GM23338 (cell line): Measurements from ENCODE around the gene GPD2.

ENCODE experiments used
- CTCF ChIP-seq, 2 experiments: fragments of 200-600 bp in 1 of 2; sonication (generic) in 1 of 2; conservative IDR thresholded peaks; 2 replicates each; pipeline versions ENCODE4 v1.5.1 to v1.6.1; 2016 to 2017; ENCODE audit warnings: antibody characterized with exemption in 2 of 2, low read depth in 2 of 2, mild to moderate bottlenecking in 2 of 2, moderate library complexity in 1 of 2
- ETS1 ChIP-seq: IDR thresholded peaks from 2 replicates; pipeline ENCODE4 v1.6.1; 2016; ENCODE audit warnings: antibody characterized with exemption
- EZH2 ChIP-seq: fragments of 200-600 bp; sonication (generic); IDR thresholded peaks from one replicate; pipeline ENCODE4 v1.8.0; 2017; ENCODE audit warnings: antibody characterized with exemption, mild to moderate bottlenecking, low read depth; ENCODE audit not compliant: unreplicated experiment
- EZH2phosphoT487 ChIP-seq: fragments of 200-600 bp; sonication (generic); IDR thresholded peaks from one replicate; pipeline ENCODE4 v1.8.1; 2018; ENCODE audit warnings: antibody characterized with exemption; ENCODE audit not compliant: unreplicated experiment
- REST ChIP-seq: IDR thresholded peaks from one replicate; pipeline ENCODE4 v1.6.1; 2018; ENCODE audit warnings: antibody characterized with exemption; ENCODE audit not compliant: unreplicated experiment
- ZNF331 ChIP-seq: fragments of 250-450 bp; sonication (Bioruptor Pico); IDR thresholded peaks from 2 replicates; pipeline ENCODE4 v1.5.0; 2020; ENCODE audit warnings: low read depth, mild to moderate bottlenecking, moderate library complexity

- TF ChIP-seq EZH2 (no peak), CTCF (conservative IDR thresholded peaks at IDR 0.05; ENCODE audit: low read depth in 2 of 2) (no peak), ETS1 (no peak), EZH2phosphoT487 (no peak), ZNF331 (CRISPR knock-in tag) (no peak), REST (no peak)
Observed at GRCh38 chr2:156492979-156493378, 56.8 kb downstream of the GPD2 start.
